SK-N-MC (cell line): ENCODE data around the gene RNASEH1.

Experiments
- EZH2 ChIP-seq: fragments of 200-600 bp; sonication (generic); IDR thresholded peaks from one replicate; pipeline ENCODE4 v1.6.1; 2017; ENCODE audit warnings: antibody characterized with exemption
- FOXP2 ChIP-seq: optimal IDR thresholded peaks from 2 replicates; pipeline ENCODE3; 2011; ENCODE audit warnings: mild to moderate bottlenecking, moderate library complexity; ENCODE audit not compliant: insufficient read depth; ENCODE audit errors: extremely low read length, control extremely low read depth
- POLR2AphosphoS5 ChIP-seq: IDR thresholded peaks from 2 replicates; pipeline ENCODE4 v1.6.1; 2012; ENCODE audit warnings: mild to moderate bottlenecking, low read depth, low read length, borderline replicate concordance

GRCh38 chr2:3600256-3600855 is 42.2 kb upstream of the RNASEH1 start:
- no peak for TF ChIP-seq EZH2
- TF ChIP-seq POLR2AphosphoS5: no peak
- no peak for TF ChIP-seq FOXP2
